HG02623 (cell line): ENCODE measurements around the gene SYNGR4.
"Not testable (repeated sequence)": the region's sequence is repeated elsewhere in the genome, so short reads cannot be mapped to it uniquely, and the experiment has no call there.

ENCODE experiments used
- ATAC-seq: cut with Tn5 transposase; IDR thresholded peaks from one replicate; pipeline ENCODE4 v1.9.1; 2021; ENCODE audit warnings: moderate library complexity; ENCODE audit not compliant: unreplicated experiment

Gene SYNGR4

GRCh38 chr19:48370955-48371354, 6.8 kb downstream of the SYNGR4 start:
- no peak for ATAC-seq

- ATAC-seq, result no peak
Observed at GRCh38 chr19:48371367-48371766, 7.2 kb downstream of the SYNGR4 start.

GRCh38 chr19:48371771-48372170, 7.6 kb downstream of the SYNGR4 start:
- ATAC-seq, result not testable (repeated sequence)

- ATAC-seq, result no peak
Observed at GRCh38 chr19:48372904-48373303, 8.7 kb downstream of the SYNGR4 start.

- no peak for ATAC-seq
Observed at GRCh38 chr19:48373567-48373966, 9.4 kb downstream of the SYNGR4 start.

GRCh38 chr19:48378194-48378570, 14.0 kb downstream of the SYNGR4 start:
- ATAC-seq, result no peak

- ATAC-seq, result no peak
Observed at GRCh38 chr19:48379058-48379457, 14.9 kb downstream of the SYNGR4 start.

GRCh38 chr19:48381178-48381950, 17.2 kb downstream of the SYNGR4 start:
- ATAC-seq, result no peak

- ATAC-seq, result no peak
Observed at GRCh38 chr19:48382286-48382685, 18.1 kb downstream of the SYNGR4 start.

GRCh38 chr19:48385461-48386087, 21.4 kb downstream of the SYNGR4 start:
- no peak for ATAC-seq

- ATAC-seq, result no peak
Observed at GRCh38 chr19:48386981-48387380, 22.8 kb downstream of the SYNGR4 start.

- ATAC-seq, result no peak
Observed at GRCh38 chr19:48390188-48391099, 26.3 kb downstream of the SYNGR4 start.

- ATAC-seq, result peak; percentile 71
Observed at GRCh38 chr19:48391100-48392005, 27.2 kb downstream of the SYNGR4 start, which contains the start of gene KDELR1. KDELR1 (minus strand) TSS chr19:48391551; CDS start chr19:48391358, 193 bp downstream.

GRCh38 chr19:48392006-48392344, 27.8 kb downstream of the SYNGR4 start:
- ATAC-seq, result not testable (repeated sequence)

GRCh38 chr19:48392860-48393558, 28.8 kb downstream of the SYNGR4 start:
- no peak for ATAC-seq

- ATAC-seq, result no peak
Observed at GRCh38 chr19:48393559-48394330, 29.6 kb downstream of the SYNGR4 start, which contains the start of gene GRIN2D. GRIN2D (plus strand) TSS chr19:48393668; CDS start chr19:48398393, 4,725 bp downstream.

GRCh38 chr19:48394331-48395169, 30.4 kb downstream of the SYNGR4 start:
- ATAC-seq, result no peak

GRCh38 chr19:48395170-48395455, 30.9 kb downstream of the SYNGR4 start:
- ATAC-seq, result no peak
